Uterus (tissue), 2 donors: ENCODE results near the gene CASZ1.

Experiments used
- POLR2A ChIP-seq, 2 donors: fragments of 450-650 bp; IDR thresholded peaks; one replicate each; pipeline ENCODE4 v1.6.1; 2016; ENCODE audit warnings: antibody characterized with exemption in 2 of 2, mild to moderate bottlenecking in 1 of 2, moderate library complexity in 1 of 2
- TF ChIP-seq, protein P1 (sequence below), 4 experiments: fragments of 200-600 bp in 2 of 4; fragments of 450-650 bp in 2 of 4; sonication (generic) in 2 of 4; IDR thresholded peaks; one replicate each; pipeline ENCODE4 v1.5.1; 2016 to 2019; ENCODE audit warnings: antibody characterized with exemption in 4 of 4, mild to moderate bottlenecking in 2 of 4, moderate library complexity in 1 of 4

GRCh38 chr1:10821388-10821787 lies 24.9 kb upstream of the CASZ1 start:
- TF ChIP-seq, protein P1, sequence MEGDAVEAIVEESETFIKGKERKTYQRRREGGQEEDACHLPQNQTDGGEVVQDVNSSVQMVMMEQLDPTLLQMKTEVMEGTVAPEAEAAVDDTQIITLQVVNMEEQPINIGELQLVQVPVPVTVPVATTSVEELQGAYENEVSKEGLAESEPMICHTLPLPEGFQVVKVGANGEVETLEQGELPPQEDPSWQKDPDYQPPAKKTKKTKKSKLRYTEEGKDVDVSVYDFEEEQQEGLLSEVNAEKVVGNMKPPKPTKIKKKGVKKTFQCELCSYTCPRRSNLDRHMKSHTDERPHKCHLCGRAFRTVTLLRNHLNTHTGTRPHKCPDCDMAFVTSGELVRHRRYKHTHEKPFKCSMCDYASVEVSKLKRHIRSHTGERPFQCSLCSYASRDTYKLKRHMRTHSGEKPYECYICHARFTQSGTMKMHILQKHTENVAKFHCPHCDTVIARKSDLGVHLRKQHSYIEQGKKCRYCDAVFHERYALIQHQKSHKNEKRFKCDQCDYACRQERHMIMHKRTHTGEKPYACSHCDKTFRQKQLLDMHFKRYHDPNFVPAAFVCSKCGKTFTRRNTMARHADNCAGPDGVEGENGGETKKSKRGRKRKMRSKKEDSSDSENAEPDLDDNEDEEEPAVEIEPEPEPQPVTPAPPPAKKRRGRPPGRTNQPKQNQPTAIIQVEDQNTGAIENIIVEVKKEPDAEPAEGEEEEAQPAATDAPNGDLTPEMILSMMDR (IDR thresholded peaks at IDR 0.05): no peak
- no peak for TF ChIP-seq POLR2A (IDR thresholded peaks at IDR 0.05)
